BE2C (cell line): ENCODE results near the gene RHEX.

ENCODE experiments used
- DNase-seq: peaks from one replicate; pipeline ENCODE4 v3.0.0-alpha.2; 2020
- H3K27me3 ChIP-seq: fragments of 250-450 bp; sonication (Bioruptor Pico); 2 replicates; pipeline ENCODE4 v1.5.1; 2020; ENCODE audit warnings: mild to moderate bottlenecking
- H3K36me3 ChIP-seq: fragments of 250-450 bp; sonication (Bioruptor Pico); 2 replicates; pipeline ENCODE4 v1.5.1; 2020; ENCODE audit warnings: mild to moderate bottlenecking
- H3K4me1 ChIP-seq: fragments of 250-450 bp; sonication (Bioruptor Pico); 2 replicates; pipeline ENCODE4 v1.5.1; 2020
- H3K4me3 ChIP-seq: 2 replicates; pipeline ENCODE4 v1.5.1; 2011; ENCODE audit warnings: low read depth, low read length
- H3K9me3 ChIP-seq: fragments of 250-450 bp; sonication (Bioruptor Pico); 2 replicates; pipeline ENCODE4 v1.5.1; 2020
- CTCF ChIP-seq: IDR thresholded peaks from 2 replicates; pipeline ENCODE4 v1.5.1; 2012; ENCODE audit warnings: mild to moderate bottlenecking, low read depth, low read length

RHEX gene

GRCh38 chr1:206065547-206066145 is 12.7 kb downstream of the RHEX start:
- no peak for DNase-seq
- no peaks in the 10 kb centered on the region; the same call in 1 of the 2 replicates for H3K9me3 ChIP-seq
- H3K36me3 ChIP-seq, result no peaks in the 10 kb centered on the region
- H3K27me3 ChIP-seq, result peaks cover 18% of the 10 kb centered on the region
- no peak overlapping the region for H3K4me3 ChIP-seq
- no peak for TF ChIP-seq CTCF
- H3K4me1 ChIP-seq, result no peaks in the 10 kb centered on the region

- Histone ChIP-seq H3K4me1 (no peaks in the 10 kb centered on the region), H3K27me3 (peaks cover 18% of the 10 kb centered on the region), H3K36me3 (no peaks in the 10 kb centered on the region), H3K4me3 (no peak overlapping the region), H3K9me3 (no peaks in the 10 kb centered on the region; the same call in 1 of the 2 replicates)
- TF ChIP-seq CTCF, result no peak
- DNase-seq, result no peak
Observed at GRCh38 chr1:206066479-206067171, 13.7 kb downstream of the RHEX start.

- no peaks in the 10 kb centered on the region for H3K4me1 ChIP-seq
- no peak overlapping the region for H3K4me3 ChIP-seq
- peaks cover 18% of the 10 kb centered on the region for H3K27me3 ChIP-seq
- H3K9me3 ChIP-seq, result no peaks in the 10 kb centered on the region; the same call in 1 of the 2 replicates
- H3K36me3 ChIP-seq, result no peaks in the 10 kb centered on the region
- no peak for DNase-seq
- TF ChIP-seq CTCF, result no peak
Observed at GRCh38 chr1:206067486-206068227, 14.7 kb downstream of the RHEX start.

- Histone ChIP-seq H3K27me3 (peaks cover 18% of the 10 kb centered on the region), H3K4me1 (no peaks in the 10 kb centered on the region), H3K4me3 (no peak overlapping the region), H3K9me3 (no peaks in the 10 kb centered on the region), H3K36me3 (no peaks in the 10 kb centered on the region)
- DNase-seq, result no peak
- TF ChIP-seq CTCF, result no peak
Observed at GRCh38 chr1:206068314-206068713, 15.3 kb downstream of the RHEX start.

- Histone ChIP-seq H3K9me3 (no peaks in the 10 kb centered on the region), H3K4me3 (no peak overlapping the region), H3K36me3 (no peaks in the 10 kb centered on the region), H3K27me3 (peaks cover 19% of the 10 kb centered on the region), H3K4me1 (no peaks in the 10 kb centered on the region)
- no peak for TF ChIP-seq CTCF
- DNase-seq, result no peak
Observed at GRCh38 chr1:206070627-206071304, 17.8 kb downstream of the RHEX start.
